ENCODE results near the gene ZNF43. TPM values are rescaled to one million over a fixed set of nuclear protein-coding genes. Genes with fewer than 3 reads are reported as not detected.
"Not testable (repeated sequence)": the region's sequence is repeated elsewhere in the genome, so short reads cannot be mapped to it uniquely, and the experiment has no call there.

Gene ZNF43
- total RNA-seq, 2 donors from 2014 or later = 21.6 to 21.8 TPM

GRCh38 chr19:21767065-21767800 is 68.7 kb downstream of the ZNF43 start, which contains the start of gene ZNF100:
Gene ZNF100, minus strand, starts transcription at chr19:21767579. Its CDS starts 150 bp downstream, at chr19:21767429.
- no peaks in the 10 kb centered on the region for H3K9me3 ChIP-seq
- intact Hi-C loops (cut with DNase I) = loop anchor here (10.0 kb wide), 1 partner anchor 88 kb away; no protein-coding TSS in a partner anchor
- peak within 1 kb of the TSS; percentile 72 to 78 for H3K27ac ChIP-seq
- WGBS = under 1% methylated on average over 35 of the region's 35 CpGs
- no peaks in the 10 kb centered on the region for H3K36me3 ChIP-seq
- no peaks in the 10 kb centered on the region for H3K4me1 ChIP-seq (replicated peaks)
- peak within 1 kb of the TSS; percentile 43 to 75 for H3K4me3 ChIP-seq
- TF ChIP-seq, protein P1, sequence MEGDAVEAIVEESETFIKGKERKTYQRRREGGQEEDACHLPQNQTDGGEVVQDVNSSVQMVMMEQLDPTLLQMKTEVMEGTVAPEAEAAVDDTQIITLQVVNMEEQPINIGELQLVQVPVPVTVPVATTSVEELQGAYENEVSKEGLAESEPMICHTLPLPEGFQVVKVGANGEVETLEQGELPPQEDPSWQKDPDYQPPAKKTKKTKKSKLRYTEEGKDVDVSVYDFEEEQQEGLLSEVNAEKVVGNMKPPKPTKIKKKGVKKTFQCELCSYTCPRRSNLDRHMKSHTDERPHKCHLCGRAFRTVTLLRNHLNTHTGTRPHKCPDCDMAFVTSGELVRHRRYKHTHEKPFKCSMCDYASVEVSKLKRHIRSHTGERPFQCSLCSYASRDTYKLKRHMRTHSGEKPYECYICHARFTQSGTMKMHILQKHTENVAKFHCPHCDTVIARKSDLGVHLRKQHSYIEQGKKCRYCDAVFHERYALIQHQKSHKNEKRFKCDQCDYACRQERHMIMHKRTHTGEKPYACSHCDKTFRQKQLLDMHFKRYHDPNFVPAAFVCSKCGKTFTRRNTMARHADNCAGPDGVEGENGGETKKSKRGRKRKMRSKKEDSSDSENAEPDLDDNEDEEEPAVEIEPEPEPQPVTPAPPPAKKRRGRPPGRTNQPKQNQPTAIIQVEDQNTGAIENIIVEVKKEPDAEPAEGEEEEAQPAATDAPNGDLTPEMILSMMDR (IDR thresholded peaks at IDR 0.05) = peak in 1 of 4 experiments; percentile 12
- TF ChIP-seq POLR2AphosphoS5 (IDR thresholded peaks at IDR 0.05) (peak; percentile 54), POLR2A (IDR thresholded peaks at IDR 0.05) (peak; percentile 47)
- no peaks in the 10 kb centered on the region for H3K27me3 ChIP-seq (replicated peaks; ENCODE audit: insufficient read depth)
- peak; percentile 91 for DNase-seq (ENCODE audit: low spot score)

- intact Hi-C loops (cut with DNase I) = loop anchor here (10.0 kb wide), 1 partner anchor 88 kb away; no protein-coding TSS in a partner anchor
- H3K36me3 ChIP-seq; H3K27me3 ChIP-seq (replicated peaks; ENCODE audit: insufficient read depth); DNase-seq (ENCODE audit: low spot score); H3K9me3 ChIP-seq; H3K4me1 ChIP-seq (replicated peaks): not testable (repeated sequence)
- peak overlapping the region; percentile 72 to 78 for H3K27ac ChIP-seq
- 2% methylated on average over 19 of the region's 19 CpGs for WGBS
- peak overlapping the region; percentile 43 to 75 for H3K4me3 ChIP-seq
Observed at GRCh38 chr19:21766705-21767064, 69.3 kb downstream of the ZNF43 start.

DNA sequence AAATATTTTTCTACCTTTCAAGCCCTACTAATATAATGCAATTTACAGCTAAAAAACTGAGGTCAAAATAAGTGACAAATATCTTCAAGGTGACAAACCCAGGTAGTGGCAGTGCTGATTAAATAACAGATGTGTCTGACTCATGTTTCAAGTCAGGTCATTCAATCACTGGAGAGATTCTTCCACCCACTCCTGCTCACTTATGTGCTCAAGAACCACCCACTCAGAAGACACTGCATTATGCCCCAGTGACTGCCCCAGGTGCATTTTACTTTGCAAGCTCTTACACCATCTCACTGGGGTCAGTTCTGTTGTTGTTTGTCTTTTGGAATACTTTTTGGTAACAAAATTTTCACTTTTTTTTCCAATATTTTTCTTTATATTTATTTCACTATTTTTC is 70.8 kb downstream of the ZNF43 start:
- Histone ChIP-seq H3K4me1 (replicated peaks) (no peaks in the 10 kb centered on the region), H3K27ac (no peak overlapping the region), H3K4me3 (no peak overlapping the region), H3K27me3 (replicated peaks; ENCODE audit: insufficient read depth) (no peaks in the 10 kb centered on the region), H3K36me3 (no peaks in the 10 kb centered on the region), H3K9me3 (no peaks in the 10 kb centered on the region)
- intact Hi-C loops (cut with DNase I) = loop anchor here (10.0 kb wide), 1 partner anchor 90 kb away; no protein-coding TSS in a partner anchor
- no peak for TF ChIP-seq POLR2A (IDR thresholded peaks at IDR 0.05)
- TF ChIP-seq POLR2AphosphoS5 (IDR thresholded peaks at IDR 0.05) = no peak
- TF ChIP-seq, protein P1 (IDR thresholded peaks at IDR 0.05) = no peak
- no peak for DNase-seq (ENCODE audit: low spot score)

GRCh38 chr19:21761547-21761946 is 74.4 kb downstream of the ZNF43 start:
- not testable (repeated sequence) for H3K9me3 ChIP-seq; H3K27me3 ChIP-seq (replicated peaks; ENCODE audit: insufficient read depth); H3K36me3 ChIP-seq; H3K4me3 ChIP-seq; DNase-seq (ENCODE audit: low spot score); H3K4me1 ChIP-seq (replicated peaks); H3K27ac ChIP-seq
- intact Hi-C loops (cut with DNase I) = loop anchor here (10.0 kb wide), 1 partner anchor 93 kb away; no protein-coding TSS in a partner anchor
- 47% methylated on average over 2 of the region's 2 CpGs for WGBS

DNA sequence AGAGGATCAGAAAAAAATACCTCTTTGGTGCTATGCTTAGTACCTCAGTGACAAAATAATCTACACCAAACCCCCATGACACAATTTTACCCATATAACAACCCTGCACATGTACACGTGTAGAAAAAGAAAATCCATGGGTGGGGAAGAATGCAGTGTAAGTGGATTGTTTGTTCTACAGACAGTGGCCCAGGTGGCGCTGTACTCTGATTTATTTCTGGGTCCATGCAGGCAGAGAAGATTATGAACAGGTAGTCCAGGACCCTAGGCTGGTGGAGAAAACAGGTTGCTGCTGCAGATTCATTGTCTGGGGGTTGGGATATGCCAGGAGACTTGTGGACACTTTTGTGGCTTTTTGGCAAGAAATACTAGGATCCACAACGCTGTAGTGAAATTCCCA is 77.7 kb downstream of the ZNF43 start:
- Histone ChIP-seq H3K4me1 (replicated peaks) (no peaks in the 10 kb centered on the region), H3K27me3 (replicated peaks; ENCODE audit: insufficient read depth) (no peaks in the 10 kb centered on the region), H3K4me3 (no peak overlapping the region), H3K36me3 (no peaks in the 10 kb centered on the region), H3K9me3 (no peaks in the 10 kb centered on the region), H3K27ac (no peak overlapping the region)
- 88% methylated on average over 3 of the region's 3 CpGs for WGBS
- no peak for TF ChIP-seq POLR2AphosphoS5 (IDR thresholded peaks at IDR 0.05)
- TF ChIP-seq POLR2A (IDR thresholded peaks at IDR 0.05) = no peak
- TF ChIP-seq, protein P1 (IDR thresholded peaks at IDR 0.05) = no peak
- intact Hi-C loops (cut with DNase I) = no loop called here
- no peak for DNase-seq (ENCODE audit: low spot score)

- H3K9me3 ChIP-seq; DNase-seq (ENCODE audit: low spot score); intact Hi-C loops (cut with DNase I); H3K27me3 ChIP-seq (replicated peaks; ENCODE audit: insufficient read depth); H3K4me3 ChIP-seq; H3K4me1 ChIP-seq (replicated peaks); H3K36me3 ChIP-seq; H3K27ac ChIP-seq: not testable (repeated sequence)
Observed at GRCh38 chr19:21755555-21755954, 80.4 kb downstream of the ZNF43 start.

Other genes starting within 250 kb of the ZNF43 start
- gene ZNF100, start 68.6 kb downstream of the ZNF43 start, total RNA-seq = 1 to 10 TPM; 6.4 to 7.7 TPM
- gene ZNF208, start 174.8 kb upstream of the ZNF43 start, total RNA-seq = 10 to 100 TPM in 1 of 2 donors, 1 to 10 TPM in 1; 4.3 to 12.4 TPM
- gene ZNF257, start 216.3 kb upstream of the ZNF43 start, total RNA-seq = 1 to 10 TPM; 2.7 to 3.1 TPM

Data from prostate gland (tissue), 2 donors.